Retina (tissue), 1 donor: ENCODE measurements around the gene AKAP13.
"Not testable (repeated sequence)": the region's sequence is repeated elsewhere in the genome, so short reads cannot be mapped to it uniquely, and the experiment has no call there.

ENCODE experiments used
- DNase-seq: peaks from one replicate; pipeline ENCODE4 v3.0.0-alpha.2; 2016

AKAP13 gene

GRCh38 chr15:85582131-85583079, 202.0 kb downstream of the AKAP13 start:
- no peak for DNase-seq

- no peak for DNase-seq
Measured at GRCh38 chr15:85583442-85583841, 203.0 kb downstream of the AKAP13 start.

- peak; percentile 30 for DNase-seq
Measured at GRCh38 chr15:85583923-85584390, 203.6 kb downstream of the AKAP13 start.

- DNase-seq, result no peak
Measured at GRCh38 chr15:85584872-85585271, 204.5 kb downstream of the AKAP13 start.

GRCh38 chr15:85586196-85586595, 205.8 kb downstream of the AKAP13 start:
- DNase-seq, result not testable (repeated sequence)

GRCh38 chr15:85587707-85588411, 207.5 kb downstream of the AKAP13 start:
- DNase-seq, result no peak

GRCh38 chr15:85588677-85589076, 208.3 kb downstream of the AKAP13 start:
- no peak for DNase-seq

GRCh38 chr15:85589851-85590250, 209.4 kb downstream of the AKAP13 start:
- DNase-seq, result no peak

GRCh38 chr15:85591622-85592021, 211.2 kb downstream of the AKAP13 start:
- no peak for DNase-seq

- no peak for DNase-seq
Measured at GRCh38 chr15:85592148-85592547, 211.7 kb downstream of the AKAP13 start.

GRCh38 chr15:85593809-85594445, 213.5 kb downstream of the AKAP13 start:
- DNase-seq, result no peak

GRCh38 chr15:85595804-85596536, 215.6 kb downstream of the AKAP13 start:
- DNase-seq, result no peak

- DNase-seq, result no peak
Measured at GRCh38 chr15:85597155-85597815, 216.9 kb downstream of the AKAP13 start.

- no peak for DNase-seq
Measured at GRCh38 chr15:85598219-85598618, 217.8 kb downstream of the AKAP13 start.

- DNase-seq, result no peak
Measured at GRCh38 chr15:85598718-85599398, 218.5 kb downstream of the AKAP13 start.

GRCh38 chr15:85600001-85600400, 219.6 kb downstream of the AKAP13 start:
- no peak for DNase-seq

- no peak for DNase-seq
Measured at GRCh38 chr15:85603160-85603559, 222.8 kb downstream of the AKAP13 start.

- DNase-seq, result no peak
Measured at GRCh38 chr15:85603703-85604102, 223.3 kb downstream of the AKAP13 start.

- DNase-seq, result no peak
Measured at GRCh38 chr15:85604194-85604593, 223.8 kb downstream of the AKAP13 start.

- no peak for DNase-seq
Measured at GRCh38 chr15:85606738-85607137, 226.3 kb downstream of the AKAP13 start.

GRCh38 chr15:85607141-85607806, 226.9 kb downstream of the AKAP13 start:
- DNase-seq, result no peak
